ENCODE data around the gene CENPX. TPM values are rescaled to one million over a fixed set of nuclear protein-coding genes. Genes with fewer than 3 reads are reported as not detected.

The CENPX gene
- total RNA-seq, 1 experiment from 2014 or later = 187 TPM

DNA sequence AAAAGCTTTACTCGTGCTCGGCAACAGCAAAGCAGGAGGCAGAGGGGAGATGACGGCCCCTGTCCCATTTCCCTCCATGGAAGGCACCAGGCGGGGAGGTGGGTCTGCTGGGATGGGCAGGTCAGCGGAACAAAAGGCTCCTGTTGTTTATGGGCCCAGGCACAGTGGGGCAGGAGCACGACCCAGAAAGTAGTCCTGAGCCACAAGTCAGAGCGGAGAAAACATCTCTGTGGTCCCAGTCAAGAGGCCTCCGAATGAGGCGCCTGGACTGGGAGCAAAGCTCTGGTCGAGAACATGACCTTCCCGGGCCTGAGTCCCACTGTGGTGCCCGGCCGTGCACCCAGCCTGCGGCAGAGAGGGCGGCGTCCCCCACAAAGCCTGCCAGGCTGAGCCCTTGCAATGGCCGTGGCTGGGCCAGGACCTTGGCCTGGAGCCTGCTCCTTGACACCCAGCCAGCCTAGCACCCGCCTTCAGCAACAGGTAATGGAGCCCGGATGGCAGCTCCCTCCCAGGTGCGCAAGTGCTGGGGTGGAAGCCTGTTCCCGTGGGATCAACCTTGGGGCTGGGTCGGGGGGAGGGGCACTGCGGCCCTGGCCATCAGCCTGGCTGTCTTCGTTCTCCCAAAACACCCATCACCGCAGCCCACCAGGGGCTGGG lies 25.4 kb upstream of the CENPX start:
- no peak overlapping the region for H3K27ac ChIP-seq (ENCODE audit: low read length)
- no peak overlapping the region for H3K4me3 ChIP-seq (ENCODE audit: low read depth in 2 of 2, low read length in 2 of 2)
- in situ Hi-C loops (cut with HindIII; ENCODE audit: low pct_unique_long_range_greater_than_20kb, low sequenced_read_pairs) = no loop called here
- no peaks in the 10 kb centered on the region for H3K27me3 ChIP-seq (ENCODE audit: control insufficient read depth, insufficient read depth, low read length)
- ChIA-PET CTCF (interaction anchor here (0.9 kb wide), 1 partner anchor 40 kb away, joined by 3 read pairs; no protein-coding TSS in a partner anchor), POLR2A (interaction anchor here (0.7 kb wide), 1 partner anchor 22 kb away, joined by 3 read pairs; no protein-coding TSS in a partner anchor)
- peaks cover 11% of the 10 kb centered on the region; the same call in 1 of the 2 replicates for H3K4me1 ChIP-seq (ENCODE audit: control insufficient read depth, insufficient read depth, low read length)
- ATAC-seq = no peak
- no peaks in the 10 kb centered on the region for H3K9me3 ChIP-seq (ENCODE audit: control insufficient read depth, insufficient read depth, low read depth, low read length)
- BruUV-seq (replicated peaks) = no TSS peak
- DNase-seq (ENCODE audit: low read depth, low spot score) = no peak
- peaks cover 4% of the 10 kb centered on the region; the same call in 1 of the 2 replicates for H3K36me3 ChIP-seq (ENCODE audit: control insufficient read depth, insufficient read depth, low read length)
- TF ChIP-seq, protein P1, sequence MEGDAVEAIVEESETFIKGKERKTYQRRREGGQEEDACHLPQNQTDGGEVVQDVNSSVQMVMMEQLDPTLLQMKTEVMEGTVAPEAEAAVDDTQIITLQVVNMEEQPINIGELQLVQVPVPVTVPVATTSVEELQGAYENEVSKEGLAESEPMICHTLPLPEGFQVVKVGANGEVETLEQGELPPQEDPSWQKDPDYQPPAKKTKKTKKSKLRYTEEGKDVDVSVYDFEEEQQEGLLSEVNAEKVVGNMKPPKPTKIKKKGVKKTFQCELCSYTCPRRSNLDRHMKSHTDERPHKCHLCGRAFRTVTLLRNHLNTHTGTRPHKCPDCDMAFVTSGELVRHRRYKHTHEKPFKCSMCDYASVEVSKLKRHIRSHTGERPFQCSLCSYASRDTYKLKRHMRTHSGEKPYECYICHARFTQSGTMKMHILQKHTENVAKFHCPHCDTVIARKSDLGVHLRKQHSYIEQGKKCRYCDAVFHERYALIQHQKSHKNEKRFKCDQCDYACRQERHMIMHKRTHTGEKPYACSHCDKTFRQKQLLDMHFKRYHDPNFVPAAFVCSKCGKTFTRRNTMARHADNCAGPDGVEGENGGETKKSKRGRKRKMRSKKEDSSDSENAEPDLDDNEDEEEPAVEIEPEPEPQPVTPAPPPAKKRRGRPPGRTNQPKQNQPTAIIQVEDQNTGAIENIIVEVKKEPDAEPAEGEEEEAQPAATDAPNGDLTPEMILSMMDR (IDR thresholded peaks at IDR 0.05) = no peak
- no peak for TF ChIP-seq POLR2AphosphoS5 (IDR thresholded peaks at IDR 0.05; ENCODE audit: low read depth, low read length)
- TF ChIP-seq, protein P2, sequence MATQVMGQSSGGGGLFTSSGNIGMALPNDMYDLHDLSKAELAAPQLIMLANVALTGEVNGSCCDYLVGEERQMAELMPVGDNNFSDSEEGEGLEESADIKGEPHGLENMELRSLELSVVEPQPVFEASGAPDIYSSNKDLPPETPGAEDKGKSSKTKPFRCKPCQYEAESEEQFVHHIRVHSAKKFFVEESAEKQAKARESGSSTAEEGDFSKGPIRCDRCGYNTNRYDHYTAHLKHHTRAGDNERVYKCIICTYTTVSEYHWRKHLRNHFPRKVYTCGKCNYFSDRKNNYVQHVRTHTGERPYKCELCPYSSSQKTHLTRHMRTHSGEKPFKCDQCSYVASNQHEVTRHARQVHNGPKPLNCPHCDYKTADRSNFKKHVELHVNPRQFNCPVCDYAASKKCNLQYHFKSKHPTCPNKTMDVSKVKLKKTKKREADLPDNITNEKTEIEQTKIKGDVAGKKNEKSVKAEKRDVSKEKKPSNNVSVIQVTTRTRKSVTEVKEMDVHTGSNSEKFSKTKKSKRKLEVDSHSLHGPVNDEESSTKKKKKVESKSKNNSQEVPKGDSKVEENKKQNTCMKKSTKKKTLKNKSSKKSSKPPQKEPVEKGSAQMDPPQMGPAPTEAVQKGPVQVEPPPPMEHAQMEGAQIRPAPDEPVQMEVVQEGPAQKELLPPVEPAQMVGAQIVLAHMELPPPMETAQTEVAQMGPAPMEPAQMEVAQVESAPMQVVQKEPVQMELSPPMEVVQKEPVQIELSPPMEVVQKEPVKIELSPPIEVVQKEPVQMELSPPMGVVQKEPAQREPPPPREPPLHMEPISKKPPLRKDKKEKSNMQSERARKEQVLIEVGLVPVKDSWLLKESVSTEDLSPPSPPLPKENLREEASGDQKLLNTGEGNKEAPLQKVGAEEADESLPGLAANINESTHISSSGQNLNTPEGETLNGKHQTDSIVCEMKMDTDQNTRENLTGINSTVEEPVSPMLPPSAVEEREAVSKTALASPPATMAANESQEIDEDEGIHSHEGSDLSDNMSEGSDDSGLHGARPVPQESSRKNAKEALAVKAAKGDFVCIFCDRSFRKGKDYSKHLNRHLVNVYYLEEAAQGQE (IDR thresholded peaks at IDR 0.05; ENCODE audit: insufficient read depth in 1 of 2, low read depth in 2 of 2, low read length in 1 of 2) = no peak
- TF ChIP-seq SIN3A (IDR thresholded peaks at IDR 0.05; ENCODE audit: borderline replicate concordance, insufficient read depth, low read depth, low read length) = no peak
- TF ChIP-seq TCF7L2 (IDR thresholded peaks at IDR 0.05; ENCODE audit: low read depth, low read length) = no peak
- intact Hi-C loops (cut with micrococcal nuclease; ENCODE audit: unreplicated experiment) = no loop called here

DNA sequence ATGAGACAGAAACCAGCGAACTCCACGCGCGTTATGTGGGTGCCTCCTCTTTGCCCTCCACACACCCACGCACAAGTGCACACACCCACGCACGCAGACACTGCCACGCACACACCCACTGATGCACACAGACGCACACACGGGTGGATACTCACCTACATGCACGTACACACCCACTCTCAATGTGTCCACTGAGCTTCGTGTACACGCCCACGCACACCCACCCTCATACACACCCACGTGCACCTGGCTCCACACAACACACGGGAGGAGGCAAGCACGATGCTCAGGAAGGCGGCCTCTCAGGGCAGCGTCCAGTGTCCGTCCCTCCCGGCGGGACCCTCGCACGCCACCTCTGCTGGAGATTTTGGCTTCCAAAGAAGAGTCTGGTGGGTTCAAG lies 24.7 kb upstream of the CENPX start:
- intact Hi-C loops (cut with micrococcal nuclease; ENCODE audit: unreplicated experiment) (no loop called here), in situ Hi-C loops (cut with HindIII; ENCODE audit: low pct_unique_long_range_greater_than_20kb, low sequenced_read_pairs) (no loop called here)
- no peak overlapping the region for H3K4me3 ChIP-seq (ENCODE audit: low read depth in 2 of 2, low read length in 2 of 2)
- DNase-seq (ENCODE audit: low read depth, low spot score) (no peak), ATAC-seq (no peak)
- peaks cover 7% of the 10 kb centered on the region; the same call in 1 of the 2 replicates for H3K4me1 ChIP-seq (ENCODE audit: control insufficient read depth, insufficient read depth, low read length)
- BruUV-seq (replicated peaks) = no TSS peak
- no peaks in the 10 kb centered on the region for H3K27me3 ChIP-seq (ENCODE audit: control insufficient read depth, insufficient read depth, low read length)
- no peaks in the 10 kb centered on the region for H3K9me3 ChIP-seq (ENCODE audit: control insufficient read depth, insufficient read depth, low read depth, low read length)
- TF ChIP-seq POLR2AphosphoS5 (IDR thresholded peaks at IDR 0.05; ENCODE audit: low read depth, low read length) (no peak), TCF7L2 (IDR thresholded peaks at IDR 0.05; ENCODE audit: low read depth, low read length) (no peak), SIN3A (IDR thresholded peaks at IDR 0.05; ENCODE audit: borderline replicate concordance, insufficient read depth, low read depth, low read length) (no peak)
- TF ChIP-seq, protein P2 (IDR thresholded peaks at IDR 0.05; ENCODE audit: insufficient read depth in 1 of 2, low read depth in 2 of 2, low read length in 1 of 2) = no peak
- TF ChIP-seq, protein P1 (IDR thresholded peaks at IDR 0.05) = no peak
- no peak overlapping the region for H3K27ac ChIP-seq (ENCODE audit: low read length)
- CTCF ChIA-PET = interaction anchor here (0.9 kb wide), 1 partner anchor 40 kb away, joined by 3 read pairs; no protein-coding TSS in a partner anchor
- peaks cover 4% of the 10 kb centered on the region; the same call in 1 of the 2 replicates for H3K36me3 ChIP-seq (ENCODE audit: control insufficient read depth, insufficient read depth, low read length)
- POLR2A ChIA-PET = interaction anchor here (0.7 kb wide), 1 partner anchor 21 kb away, joined by 3 read pairs; no protein-coding TSS in a partner anchor
